HG02885 (cell line): ENCODE data around the gene ERICH4.
"Not testable (repeated sequence)": the region's sequence is repeated elsewhere in the genome, so short reads cannot be mapped to it uniquely, and the experiment has no call there.

Experiments
- ATAC-seq: cut with Tn5 transposase; IDR thresholded peaks from one replicate; pipeline ENCODE4 v1.9.1; 2021; ENCODE audit warnings: mild to moderate bottlenecking; ENCODE audit not compliant: unreplicated experiment, poor library complexity

ERICH4 gene, protein sequence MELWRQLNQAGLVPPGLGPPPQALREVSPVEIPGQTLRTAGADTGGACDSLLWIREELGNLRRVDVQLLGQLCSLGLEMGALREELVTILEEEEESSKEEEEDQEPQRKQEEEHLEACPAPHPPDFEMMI

GRCh38 chr19:41442473-41443355 is at the start of gene ERICH4:
Gene ERICH4 (plus strand): TSS chr19:41443156. CDS start chr19:41443170, 14 bp downstream.
- no peak for ATAC-seq

GRCh38 chr19:41395355-41395754 is 47.6 kb upstream of the ERICH4 start:
- ATAC-seq, result no peak

- ATAC-seq, result peak; percentile 89
These were observed 45.6 kb upstream of the ERICH4 start, which contains the start of the genes BCKDHA and EXOSC5 for GRCh38 chr19:41397086-41398049. Gene BCKDHA (plus strand): TSS chr19:41397818. CDS start chr19:41397828, 10 bp downstream. Gene EXOSC5 (minus strand): TSS chr19:41397359. CDS start chr19:41397328, 31 bp downstream.

GRCh38 chr19:41398050-41398418 is 44.9 kb upstream of the ERICH4 start:
- no peak for ATAC-seq

DNA sequence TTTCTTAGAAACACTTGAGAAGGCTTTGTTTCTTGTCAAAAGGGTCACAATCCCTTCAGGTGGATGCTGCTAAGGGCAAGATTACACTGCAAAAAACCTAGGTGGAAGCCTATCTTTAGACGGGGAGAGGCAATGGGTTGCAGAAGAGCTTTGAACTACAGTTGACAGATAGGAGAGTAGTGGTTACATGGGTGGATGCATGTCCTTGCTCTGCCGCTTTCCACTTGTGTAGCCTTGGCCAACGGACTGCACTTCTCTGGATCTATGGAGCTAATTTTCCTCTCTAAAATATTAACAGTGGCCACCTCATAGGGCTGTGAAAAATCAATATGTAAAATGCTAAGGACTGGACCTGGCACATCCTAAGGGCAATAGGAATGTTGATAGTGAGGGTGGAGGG is 44.4 kb upstream of the ERICH4 start:
- ATAC-seq, result no peak

- no peak for ATAC-seq
These were observed 43.9 kb upstream of the ERICH4 start for GRCh38 chr19:41399091-41399490.

DNA sequence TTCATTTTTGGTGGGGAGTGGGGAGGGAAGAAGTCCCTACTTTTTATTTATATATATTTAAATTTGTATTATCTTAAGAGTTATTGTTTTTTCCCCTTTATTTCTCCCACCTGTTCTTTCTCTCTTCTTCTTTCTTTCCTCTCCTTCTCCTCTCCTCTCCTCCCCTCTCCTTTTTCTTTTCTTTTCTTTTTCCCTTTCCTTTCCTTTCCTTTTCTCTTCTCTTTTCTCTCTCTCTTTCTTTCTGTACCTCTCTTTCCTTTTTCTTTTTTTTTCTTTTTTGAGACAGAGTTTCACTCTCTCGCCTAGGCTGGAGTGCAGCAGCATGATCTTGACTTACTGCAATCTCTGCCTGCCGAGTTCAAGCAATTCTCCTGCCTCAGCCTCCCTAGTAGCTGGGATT is 43.4 kb upstream of the ERICH4 start:
- no peak for ATAC-seq

DNA sequence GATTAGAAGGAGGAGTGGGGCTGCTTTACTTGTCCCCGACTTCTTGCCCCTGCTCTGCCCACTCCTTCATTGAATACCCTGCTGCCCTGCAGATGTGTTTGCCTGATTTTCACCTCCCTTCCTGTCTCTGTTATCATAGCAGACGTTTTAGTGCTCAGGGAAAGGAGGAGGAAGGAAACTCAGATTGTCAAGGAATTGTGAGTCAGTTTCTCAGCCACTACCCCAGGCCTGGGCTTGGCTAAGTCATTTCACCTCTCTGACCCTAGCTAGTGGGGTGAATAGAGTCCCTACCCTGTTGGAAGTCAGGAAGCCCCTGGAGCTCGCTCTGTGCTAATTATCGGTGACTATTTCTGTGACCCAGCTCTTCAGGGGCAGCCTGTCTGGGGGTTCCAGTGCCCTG is 41.5 kb upstream of the ERICH4 start:
- no peak for ATAC-seq

DNA sequence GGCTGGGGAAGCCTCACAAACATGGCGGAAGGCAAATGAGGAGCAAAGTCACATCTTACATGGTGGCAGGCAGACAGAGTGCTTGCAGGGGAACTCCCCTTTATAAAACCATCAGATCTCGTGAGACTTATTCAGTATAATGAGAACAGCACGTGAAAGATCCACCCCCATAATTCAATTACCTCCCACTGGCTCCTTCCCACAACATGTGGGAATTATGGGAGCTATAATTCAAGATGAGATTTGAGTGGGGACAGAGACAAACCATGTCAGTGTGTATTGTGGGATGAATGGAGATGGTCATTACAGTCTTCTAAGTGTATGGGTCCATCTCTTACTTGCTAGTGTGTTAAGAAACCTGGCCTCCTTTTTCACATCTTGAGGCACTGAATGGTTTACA is 40.9 kb upstream of the ERICH4 start:
- no peak for ATAC-seq

GRCh38 chr19:41403181-41403970 is 39.6 kb upstream of the ERICH4 start:
- ATAC-seq, result no peak

- ATAC-seq, result no peak
These were observed 37.2 kb upstream of the ERICH4 start for GRCh38 chr19:41405776-41406175.

DNA sequence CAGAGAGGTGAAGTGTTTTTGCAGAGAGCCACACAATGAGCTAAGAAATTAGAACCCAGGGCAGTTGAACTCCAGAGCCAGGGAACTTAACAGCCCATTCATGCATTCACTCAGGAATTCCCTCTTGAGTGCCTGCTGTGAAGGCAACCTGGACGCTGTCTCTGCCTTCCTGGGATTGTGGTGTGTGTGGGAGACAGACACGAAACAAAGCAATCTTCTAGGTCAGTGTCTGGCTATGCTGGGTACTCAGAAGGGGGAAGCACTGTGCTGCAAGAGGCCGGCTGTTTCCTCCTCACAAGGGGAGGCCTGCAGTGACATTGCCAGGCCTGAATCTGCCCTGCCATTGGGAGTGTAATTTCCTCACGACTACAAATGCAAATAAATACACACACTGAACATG is 35.7 kb upstream of the ERICH4 start:
- no peak for ATAC-seq

DNA sequence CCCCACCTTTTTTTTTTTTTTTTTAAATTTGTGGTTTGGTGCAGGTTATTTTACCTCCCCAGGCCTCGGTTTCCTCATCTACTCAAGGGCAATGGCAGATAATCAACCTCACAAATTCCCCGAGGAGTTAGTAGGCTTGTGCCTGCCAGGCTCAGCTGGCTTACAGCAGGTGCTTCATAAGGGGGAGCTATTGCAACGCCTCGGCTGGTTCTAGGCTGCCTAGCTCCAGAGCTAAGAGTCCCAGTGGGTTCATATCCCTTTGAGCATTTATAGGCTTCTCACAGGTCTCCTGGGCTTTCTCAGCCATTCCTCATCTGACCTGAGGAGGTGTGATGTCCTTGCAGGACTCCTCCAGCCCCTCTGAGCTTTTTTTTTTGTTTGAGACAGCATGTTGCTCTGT is 34.7 kb upstream of the ERICH4 start:
- no peak for ATAC-seq

GRCh38 chr19:41408846-41409245 is 34.1 kb upstream of the ERICH4 start:
- not testable (repeated sequence) for ATAC-seq

- ATAC-seq, result no peak
These were observed 33.7 kb upstream of the ERICH4 start for GRCh38 chr19:41409288-41409687.

GRCh38 chr19:41410336-41411054 is 32.5 kb upstream of the ERICH4 start:
- ATAC-seq, result no peak

GRCh38 chr19:41411100-41411967 is 31.6 kb upstream of the ERICH4 start:
- ATAC-seq, result no peak

GRCh38 chr19:41411968-41412265 is 31.0 kb upstream of the ERICH4 start:
- ATAC-seq, result no peak
